Activated CD8-positive, alpha-beta T cell treated with anti-CD3 and anti-CD28 coated beads, Interleukin-2, amount 10 ng/mL, durations not matched to agents 7 days and 5 days (primary cell): ENCODE data around the gene SLC9A3. TPM values are rescaled to one million over a fixed set of nuclear protein-coding genes. Genes with fewer than 3 reads are reported as not detected.
A peak's percentile ranks its signal among the peaks of the same experiment; 100 is the strongest.
"Not testable (repeated sequence)": the region's sequence is repeated elsewhere in the genome, so short reads cannot be mapped to it uniquely, and the experiment has no call there.

ENCODE experiments used
- ATAC-seq: fragments of 150-1000 bp; cut with Tn5 transposase; one replicate; pipeline ENCODE4 v1.10.0; 2021; ENCODE audit warnings: moderate library complexity
- CTCF ChIA-PET: fragments of 350-600 bp; sonication (Branson Sonifier 250); formaldehyde crosslinking; loops from one replicate; lab custom pipeline; 2021; ENCODE audit warnings: antibody characterized with exemption; lab: Charles Lee
- POLR2A ChIA-PET: fragments of 350-600 bp; sonication (Branson Sonifier 250); formaldehyde crosslinking; loops from one replicate; lab custom pipeline; 2021; ENCODE audit warnings: antibody characterized with exemption; lab: Charles Lee
- DNase-seq: peaks from one replicate; pipeline ENCODE4 v3.0.0-alpha.2; 2020
- H3K27ac Mint-ChIP-seq: one replicate; pipeline ENCODE4 v1.8.0; 2021; ENCODE audit warnings: mild to moderate bottlenecking, mixed read lengths
- H3K27me3 Mint-ChIP-seq: one replicate; pipeline ENCODE4 v1.8.0; 2021; ENCODE audit warnings: low read depth, mixed read lengths
- H3K36me3 Mint-ChIP-seq: one replicate; pipeline ENCODE4 v1.8.0; 2021; ENCODE audit warnings: low read depth, mixed read lengths
- H3K4me1 Mint-ChIP-seq: one replicate; pipeline ENCODE4 v1.8.0; 2021; ENCODE audit warnings: low read depth, mixed read lengths
- H3K4me3 Mint-ChIP-seq: one replicate; pipeline ENCODE4 v1.8.0; 2021; ENCODE audit warnings: mild to moderate bottlenecking, mixed read lengths
- H3K9me3 Mint-ChIP-seq: one replicate; pipeline ENCODE4 v1.8.0; 2022; ENCODE audit warnings: mixed read lengths; ENCODE audit not compliant: insufficient read depth
- total RNA-seq, 2 experiments: library from RNA; stranded (reverse); gene quantifications; one replicate each; pipeline ENCODE4 v1.2.3, GENCODE V29; 2021

SLC9A3 gene
- total RNA-seq, 2 experiments from 2014 or later = 1.6 to 1.9 TPM

DNA sequence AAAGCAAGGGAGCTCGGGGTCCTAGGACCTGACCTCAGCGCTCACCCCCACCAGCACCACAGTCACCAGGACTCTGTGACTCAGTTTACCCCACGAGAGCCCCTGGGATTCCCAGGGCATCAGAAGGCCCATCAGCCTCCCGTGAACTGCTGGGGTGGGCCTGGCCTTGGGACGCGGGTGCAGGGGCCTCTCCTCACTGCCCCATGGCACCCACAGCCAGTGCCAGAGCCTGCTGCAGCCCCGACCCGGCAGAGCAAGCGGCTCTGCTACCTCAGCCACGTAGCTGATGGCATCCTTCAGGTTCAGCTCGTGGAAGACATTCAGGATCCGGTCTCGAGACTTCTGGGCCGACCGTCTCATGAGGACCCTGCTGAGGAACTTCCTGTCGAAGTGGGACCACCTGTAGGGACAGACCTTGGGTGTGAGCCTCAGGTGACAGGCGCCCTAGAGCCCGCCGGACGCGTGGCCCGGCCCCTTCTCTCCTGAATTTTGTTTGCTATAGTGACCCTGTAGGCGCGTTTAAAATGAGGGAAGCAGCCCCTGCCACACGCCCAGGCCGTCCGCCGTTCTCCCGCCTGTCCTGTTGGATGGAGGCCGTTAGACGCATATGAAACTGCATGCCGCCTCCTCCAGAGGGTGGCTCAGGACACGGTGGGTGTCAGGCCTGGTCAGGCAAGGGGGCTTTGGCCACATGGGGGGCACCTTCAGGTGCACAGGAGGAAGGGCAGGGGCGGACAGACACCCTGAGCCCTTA, 44.5 kb downstream of the SLC9A3 start:
- Mint-ChIP-seq H3K27me3 (peaks cover 3% of the 10 kb centered on the region), H3K4me1 (peaks cover 2% of the 10 kb centered on the region), H3K4me3 (no peak overlapping the region), H3K36me3 (no peaks in the 10 kb centered on the region), H3K27ac (no peak overlapping the region), H3K9me3 (no peaks in the 10 kb centered on the region)
- CTCF ChIA-PET = no interaction called here
- no peak for DNase-seq
- ATAC-seq = no peak
- POLR2A ChIA-PET = no interaction called here

DNA sequence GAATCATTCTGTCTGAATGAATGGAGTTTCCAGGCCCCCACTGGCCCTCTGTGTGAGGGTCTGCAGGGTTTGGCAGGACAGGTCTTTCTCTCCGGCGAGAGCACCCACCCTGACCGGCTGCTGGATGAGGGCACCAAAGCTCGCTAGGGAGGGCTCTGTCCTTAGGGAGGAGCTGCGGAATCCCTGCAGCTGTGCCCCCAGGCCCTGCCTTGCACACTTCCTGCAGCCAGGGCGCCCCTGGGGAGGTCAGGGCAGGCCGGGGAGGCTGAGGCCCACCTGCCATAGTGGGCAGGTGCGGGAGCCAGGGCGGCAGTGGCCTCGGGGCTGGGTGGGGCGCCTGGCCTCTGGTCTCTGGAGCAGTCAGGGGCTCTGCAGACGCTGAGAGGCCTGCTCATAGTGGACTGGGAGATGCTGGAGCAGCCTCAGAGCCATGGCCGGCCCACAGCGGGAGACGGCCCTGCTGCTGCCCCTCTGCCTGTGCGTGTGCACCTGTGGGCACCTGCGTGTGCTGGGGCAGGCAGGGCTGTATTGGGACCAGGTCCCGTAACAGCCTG, 45.2 kb downstream of the SLC9A3 start:
- Mint-ChIP-seq H3K27me3 (peaks cover 3% of the 10 kb centered on the region), H3K4me1 (peaks cover 2% of the 10 kb centered on the region), H3K36me3 (no peaks in the 10 kb centered on the region), H3K27ac (no peak overlapping the region), H3K9me3 (no peaks in the 10 kb centered on the region), H3K4me3 (no peak overlapping the region)
- ATAC-seq = no peak
- no peak for DNase-seq
- CTCF ChIA-PET = no interaction called here
- POLR2A ChIA-PET = no interaction called here

DNA sequence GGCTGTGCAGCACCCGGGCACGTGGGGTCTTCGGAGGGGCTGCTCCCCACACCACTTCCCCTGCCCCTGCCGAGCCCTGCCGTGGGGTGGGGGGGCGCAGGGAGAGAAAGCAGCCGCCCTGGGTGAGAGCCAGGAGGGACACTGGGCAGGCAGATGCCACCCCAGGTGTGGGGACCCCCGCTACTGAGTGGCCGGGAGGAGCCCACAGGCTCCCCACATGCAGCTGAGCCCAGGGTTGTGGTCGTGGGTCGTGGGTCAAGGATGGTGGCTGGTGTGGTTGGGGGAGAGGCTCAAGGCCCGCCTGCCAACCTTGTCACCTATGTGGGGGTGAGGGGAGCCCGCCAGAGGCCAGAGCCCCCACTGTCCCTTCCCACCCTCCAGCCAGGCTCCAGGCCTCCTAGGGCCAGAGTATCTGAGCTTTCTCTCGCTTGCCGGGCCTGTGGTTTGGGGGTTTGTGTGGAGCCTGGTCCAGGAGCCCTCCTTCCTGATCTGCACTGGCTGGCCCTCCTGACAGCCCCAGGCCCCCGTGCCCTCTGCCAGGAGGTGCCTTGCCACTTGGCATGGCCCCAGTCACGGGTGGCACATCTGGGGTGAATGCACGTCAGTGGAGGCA, 45.8 kb downstream of the SLC9A3 start:
- no peaks in the 10 kb centered on the region for H3K36me3 Mint-ChIP-seq
- H3K27me3 Mint-ChIP-seq = peaks cover 5% of the 10 kb centered on the region
- no peak overlapping the region for H3K4me3 Mint-ChIP-seq
- no peak overlapping the region for H3K27ac Mint-ChIP-seq
- POLR2A ChIA-PET = no interaction called here
- H3K4me1 Mint-ChIP-seq = peaks cover 4% of the 10 kb centered on the region
- no peak for DNase-seq
- no peak for ATAC-seq
- H3K9me3 Mint-ChIP-seq = no peaks in the 10 kb centered on the region
- CTCF ChIA-PET = no interaction called here

- no peak for ATAC-seq
- H3K9me3 Mint-ChIP-seq = no peaks in the 10 kb centered on the region
- peaks cover 4% of the 10 kb centered on the region for H3K4me1 Mint-ChIP-seq
- H3K27me3 Mint-ChIP-seq = peaks cover 5% of the 10 kb centered on the region
- H3K36me3 Mint-ChIP-seq = no peaks in the 10 kb centered on the region
- no peak overlapping the region for H3K27ac Mint-ChIP-seq
- ChIA-PET CTCF (no interaction called here), POLR2A (no interaction called here)
- no peak overlapping the region for H3K4me3 Mint-ChIP-seq
- DNase-seq = no peak
Observed at GRCh38 chr5:477871-478270, 46.4 kb downstream of the SLC9A3 start.

DNA sequence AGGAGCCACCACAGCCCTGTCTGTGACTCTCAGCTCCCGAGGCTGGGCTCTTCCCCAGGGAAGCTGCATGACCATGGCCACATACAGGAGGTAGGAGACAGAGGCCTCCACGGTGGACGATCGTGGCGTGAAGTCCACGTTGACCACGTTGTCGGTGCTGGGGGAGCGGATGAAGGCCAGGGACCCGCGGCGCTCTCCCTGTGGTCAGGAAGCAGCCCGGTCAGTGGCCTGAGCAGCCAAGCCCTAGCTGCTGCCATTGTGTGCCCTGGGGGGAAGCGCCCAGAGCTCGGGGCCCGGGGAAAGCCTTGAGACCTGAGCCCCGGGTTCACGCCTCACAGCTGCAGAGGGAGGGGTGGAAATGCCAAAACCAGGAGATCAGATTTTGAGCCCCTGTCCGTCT, 47.0 kb downstream of the SLC9A3 start:
- ChIA-PET CTCF (no interaction called here), POLR2A (no interaction called here)
- peaks cover 5% of the 10 kb centered on the region for H3K27me3 Mint-ChIP-seq
- H3K4me1 Mint-ChIP-seq = peaks cover 4% of the 10 kb centered on the region
- H3K36me3 Mint-ChIP-seq = no peaks in the 10 kb centered on the region
- H3K4me3 Mint-ChIP-seq = no peak overlapping the region
- no peak for ATAC-seq
- DNase-seq = no peak
- no peaks in the 10 kb centered on the region for H3K9me3 Mint-ChIP-seq
- H3K27ac Mint-ChIP-seq = no peak overlapping the region

DNA sequence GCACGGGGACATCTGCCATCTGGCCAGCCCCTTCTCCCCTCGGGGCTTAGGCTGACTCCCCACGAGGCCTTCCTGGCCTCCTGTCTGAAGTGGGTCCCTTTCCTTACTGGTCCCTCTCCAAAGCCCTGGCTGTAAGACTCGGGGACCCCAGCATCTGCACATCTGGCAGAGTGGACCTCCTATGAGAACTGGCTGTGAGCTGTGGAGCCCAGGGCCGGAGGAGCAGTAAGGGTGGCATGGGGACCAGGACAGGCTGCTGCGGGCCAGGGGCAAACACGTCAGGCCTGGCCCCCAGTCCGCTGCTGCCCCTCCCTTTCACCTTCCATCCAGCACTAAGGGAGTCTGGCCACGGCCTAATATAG, 47.5 kb downstream of the SLC9A3 start:
- DNase-seq (no peak), ATAC-seq (no peak)
- peaks cover 7% of the 10 kb centered on the region for H3K4me1 Mint-ChIP-seq
- no peaks in the 10 kb centered on the region for H3K9me3 Mint-ChIP-seq
- CTCF ChIA-PET = no interaction called here
- H3K27me3 Mint-ChIP-seq = peaks cover 5% of the 10 kb centered on the region
- H3K36me3 Mint-ChIP-seq = peaks cover 3% of the 10 kb centered on the region
- POLR2A ChIA-PET = no interaction called here
- H3K4me3 Mint-ChIP-seq = no peak overlapping the region
- no peak overlapping the region for H3K27ac Mint-ChIP-seq

DNA sequence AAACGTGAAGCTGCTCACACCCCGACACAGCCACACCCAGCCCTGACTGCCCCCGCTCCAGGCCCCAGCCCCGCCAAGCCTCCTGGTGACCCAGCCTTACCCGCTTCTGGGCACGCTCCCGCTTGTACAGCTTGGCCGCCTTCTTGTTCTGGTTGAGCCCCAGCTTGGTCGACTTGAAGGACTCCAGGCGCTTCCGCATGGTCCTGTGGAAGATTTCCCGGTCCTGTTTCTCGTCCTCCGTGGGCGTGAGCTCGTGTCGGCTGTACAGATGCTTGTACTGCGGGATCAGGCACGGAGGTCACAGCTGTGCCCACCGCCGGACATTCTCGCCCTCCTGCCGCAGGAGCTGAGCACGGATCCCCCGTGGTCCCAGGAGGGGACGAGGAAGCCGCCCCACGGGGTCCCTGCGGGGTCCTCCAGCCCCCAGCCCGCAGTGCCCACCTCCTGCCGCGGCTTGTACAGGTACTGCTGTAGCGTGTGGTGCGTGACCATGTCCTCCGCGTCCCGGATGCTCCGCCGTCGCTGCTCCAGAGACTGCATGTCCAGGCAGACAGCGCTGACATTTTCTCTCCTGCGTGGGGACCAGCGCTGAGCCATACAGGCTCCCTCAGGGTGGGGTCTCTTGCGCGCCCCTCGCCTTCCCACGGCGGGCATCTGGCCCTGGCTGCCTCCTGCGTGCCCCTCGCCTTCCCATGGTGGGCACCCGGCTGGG, 48.0 kb downstream of the SLC9A3 start:
- Mint-ChIP-seq H3K9me3 (no peaks in the 10 kb centered on the region), H3K27ac (no peak overlapping the region), H3K4me1 (peaks cover 13% of the 10 kb centered on the region), H3K36me3 (peaks cover 6% of the 10 kb centered on the region), H3K4me3 (no peak overlapping the region), H3K27me3 (peaks cover 5% of the 10 kb centered on the region)
- ChIA-PET CTCF (no interaction called here), POLR2A (no interaction called here)
- DNase-seq (no peak), ATAC-seq (no peak)

GRCh38 chr5:475704-476101, 48.5 kb downstream of the SLC9A3 start:
- no peaks in the 10 kb centered on the region for H3K9me3 Mint-ChIP-seq
- H3K4me3 Mint-ChIP-seq = peak overlapping the region; percentile 36
- DNase-seq (no peak), ATAC-seq (no peak)
- no peak overlapping the region for H3K27ac Mint-ChIP-seq
- ChIA-PET POLR2A (no interaction called here), CTCF (no interaction called here)
- H3K36me3 Mint-ChIP-seq = peaks cover 9% of the 10 kb centered on the region
- peaks cover 5% of the 10 kb centered on the region for H3K27me3 Mint-ChIP-seq
- H3K4me1 Mint-ChIP-seq = peaks cover 18% of the 10 kb centered on the region

DNA sequence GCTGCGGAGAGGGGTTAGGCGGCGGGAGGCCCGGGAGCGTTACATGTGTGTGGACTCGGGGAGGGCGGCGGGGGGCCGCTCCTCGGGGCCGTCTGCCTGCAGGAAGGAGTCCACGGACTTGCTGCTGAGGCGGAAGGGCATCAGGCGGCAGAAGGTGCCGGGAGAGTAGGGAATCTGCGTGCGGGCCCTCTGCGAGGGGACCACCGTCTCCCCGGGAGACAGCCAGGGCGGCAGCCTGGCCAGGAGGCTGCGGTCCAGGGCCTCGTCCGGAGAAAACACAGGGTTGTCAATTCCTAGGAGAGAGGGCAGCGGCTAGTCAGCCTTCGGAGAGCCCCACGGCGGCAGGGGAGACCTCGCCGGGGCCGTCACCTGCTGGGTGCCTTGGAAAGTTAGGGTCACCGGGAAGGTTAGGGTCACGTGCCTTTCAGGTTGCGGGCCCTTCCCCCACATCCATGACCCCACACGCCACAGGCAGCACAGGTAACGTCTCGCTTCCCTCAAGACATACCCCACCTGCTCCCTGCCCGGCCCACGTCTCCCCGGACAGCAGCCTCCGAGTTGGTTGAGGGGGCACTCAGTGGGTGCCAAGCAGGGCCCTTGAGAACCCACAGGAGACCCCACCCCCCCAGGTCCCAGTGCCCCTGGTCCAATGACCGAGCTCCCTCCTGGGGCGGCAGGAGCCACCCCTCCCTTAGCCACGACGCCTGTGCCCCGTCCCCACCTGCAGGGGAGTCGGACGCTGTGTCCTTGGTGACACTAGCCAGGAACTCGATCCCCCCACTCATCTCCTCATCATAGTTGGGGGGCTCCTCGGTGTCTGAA, 49.2 kb downstream of the SLC9A3 start:
- peak overlapping the region; percentile 67 for H3K4me3 Mint-ChIP-seq
- ATAC-seq (no peak), DNase-seq (no peak)
- no peaks in the 10 kb centered on the region for H3K9me3 Mint-ChIP-seq
- POLR2A ChIA-PET = interaction anchor here (1.1 to 1.7 kb wide), 2 partner anchors 29 to 180 kb away, joined by 3 to 7 read pairs; no protein-coding TSS in a partner anchor
- peaks cover 5% of the 10 kb centered on the region for H3K27me3 Mint-ChIP-seq
- H3K4me1 Mint-ChIP-seq = peaks cover 19% of the 10 kb centered on the region
- CTCF ChIA-PET = interaction anchor here (4.2 kb wide), 1 partner anchor 29 kb away, joined by 29 read pairs; no protein-coding TSS in a partner anchor
- peaks cover 13% of the 10 kb centered on the region for H3K36me3 Mint-ChIP-seq
- H3K27ac Mint-ChIP-seq = no peak overlapping the region

GRCh38 chr5:474232-474839, 49.9 kb downstream of the SLC9A3 start:
- H3K27ac Mint-ChIP-seq, ATAC-seq, H3K9me3 Mint-ChIP-seq, DNase-seq, H3K27me3 Mint-ChIP-seq: not testable (repeated sequence)
- peak overlapping the region; percentile 67 for H3K4me3 Mint-ChIP-seq
- peaks cover 14% of the 10 kb centered on the region for H3K36me3 Mint-ChIP-seq
- peaks cover 19% of the 10 kb centered on the region for H3K4me1 Mint-ChIP-seq
- CTCF ChIA-PET = interaction anchor here (0.9 to 4.2 kb wide), 3 partner anchors 28 to 157 kb away, joined by 3 to 29 read pairs (median 4); no protein-coding TSS in a partner anchor
- POLR2A ChIA-PET = interaction anchor here (0.7 to 1.7 kb wide), 4 partner anchors 28 to 203 kb away, joined by 3 to 7 read pairs (median 4); partner anchors contain the start of genes EXOC3 and PDCD6
